IMR-90 (cell line): ENCODE data around the gene MS4A10. TPM values are rescaled to one million over a fixed set of nuclear protein-coding genes. Genes with fewer than 3 reads are reported as not detected.

ENCODE experiments used
- ATAC-seq: fragments of 200-7000 bp; cut with Tn5 transposase; 2 replicates; pipeline ENCODE4 v1.9.1; 2020; ENCODE audit warnings: low read depth, mild to moderate bottlenecking, moderate library complexity
- BruUV-seq: library from RNA; stranded (reverse); fragments of 400-500 nt; replicated peaks from 2 replicates; lab custom pipeline; 2021; lab: Mats Ljungman, UMichigan
- CTCF ChIA-PET: fragments of 300-600 bp; formaldehyde crosslinking; extraction: SDS; loops from one replicate; lab custom pipeline; 2021; ENCODE audit warnings: antibody characterized with exemption; lab: Yijun Ruan, JAX
- POLR2A ChIA-PET: fragments of 300-600 bp; sonication (Branson Sonifier 250); formaldehyde crosslinking; loops from one replicate; lab custom pipeline; 2022; ENCODE audit warnings: antibody characterized with exemption; ENCODE audit not compliant: unreplicated experiment; lab: Charles Lee
- DNase-seq: peaks from one replicate; pipeline ENCODE4 v3.0.0; 2013
- H2AFZ ChIP-seq: replicated peaks from 2 replicates; pipeline ENCODE3; 2013; ENCODE audit warnings: low read length, mild to moderate bottlenecking; ENCODE audit not compliant: poor library complexity
- H2AK5ac ChIP-seq: 2 replicates; pipeline ENCODE4 v1.6.1; 2013; ENCODE audit warnings: low read depth, low read length, inconsistent platforms
- H2AK9ac ChIP-seq: replicated peaks from 2 replicates; pipeline ENCODE3; 2013; ENCODE audit warnings: mild to moderate bottlenecking, low read depth, low read length, moderate library complexity; ENCODE audit not compliant: poor library complexity
- H2BK120ac ChIP-seq: 2 replicates; pipeline ENCODE4 v1.6.1; 2013; ENCODE audit warnings: low read depth, low read length, inconsistent platforms
- H2BK15ac ChIP-seq: 3 replicates; pipeline ENCODE4 v1.6.1; 2013; ENCODE audit warnings: low read depth, low read length, inconsistent platforms
- H2BK20ac ChIP-seq: 2 replicates; pipeline ENCODE4 v1.6.1; 2013; ENCODE audit warnings: low read depth, mild to moderate bottlenecking, inconsistent platforms, low read length, moderate library complexity
- H2BK5ac ChIP-seq: 2 replicates; pipeline ENCODE4 v1.6.1; 2013; ENCODE audit warnings: mild to moderate bottlenecking, low read depth, low read length, inconsistent platforms; ENCODE audit not compliant: poor library complexity, severe bottlenecking
- H3K14ac ChIP-seq: replicated peaks from 2 replicates; pipeline ENCODE4 v1.6.1; 2013; ENCODE audit warnings: low read depth, low read length, inconsistent platforms
- H3K18ac ChIP-seq: 2 replicates; pipeline ENCODE4 v1.6.1; 2013; ENCODE audit warnings: low read depth, low read length, control low read depth
- H3K23ac ChIP-seq: 2 replicates; pipeline ENCODE4 v1.6.1; 2013; ENCODE audit warnings: low read depth, low read length, inconsistent platforms
- H3K27ac ChIP-seq: 2 replicates; pipeline ENCODE4 v1.5.1; 2013; ENCODE audit warnings: mild to moderate bottlenecking, control low read depth, low read length; ENCODE audit not compliant: insufficient read depth
- H3K27me3 ChIP-seq: 2 replicates; pipeline ENCODE4 v1.6.1; 2013; ENCODE audit warnings: low read length; ENCODE audit not compliant: control insufficient read depth, insufficient read depth
- H3K36me3 ChIP-seq: 2 replicates; pipeline ENCODE4 v1.6.1; 2013; ENCODE audit warnings: low read length, mixed read lengths; ENCODE audit not compliant: control insufficient read depth, insufficient read depth
- H3K4ac ChIP-seq: 2 replicates; pipeline ENCODE4 v1.6.1; 2013; ENCODE audit warnings: low read depth, low read length, inconsistent platforms
- H3K4me1 ChIP-seq: 2 replicates; pipeline ENCODE4 v1.6.1; 2013; ENCODE audit warnings: low read length, mixed read lengths; ENCODE audit not compliant: control insufficient read depth, insufficient read depth
- H3K4me2 ChIP-seq: 2 replicates; pipeline ENCODE4 v1.6.1; 2013; ENCODE audit warnings: low read depth, mild to moderate bottlenecking, control low read depth, low read length, moderate library complexity
- H3K4me3 ChIP-seq: 2 replicates; pipeline ENCODE4 v1.5.1; 2013; ENCODE audit warnings: low read depth, mild to moderate bottlenecking, control low read depth, low read length, moderate library complexity; ENCODE audit not compliant: insufficient read depth
- H3K56ac ChIP-seq: 2 replicates; pipeline ENCODE4 v1.6.1; 2013; ENCODE audit warnings: low read length, inconsistent platforms; ENCODE audit not compliant: insufficient read depth; ENCODE audit errors: extremely low read depth
- H3K79me1 ChIP-seq, 2 experiments: 2 replicates each; pipeline ENCODE4 v1.6.1; 2013; ENCODE audit warnings: low read length in 2 of 2, inconsistent platforms in 1 of 2, low read depth in 1 of 2
- H3K9ac ChIP-seq: 2 replicates; pipeline ENCODE4 v1.6.1; 2013; ENCODE audit warnings: low read depth, low read length, control low read depth
- H3K9me1 ChIP-seq: 2 replicates; pipeline ENCODE4 v1.6.1; 2013; ENCODE audit warnings: low read length, inconsistent platforms; ENCODE audit not compliant: insufficient read depth
- H3K9me3 ChIP-seq: 2 replicates; pipeline ENCODE4 v1.6.1; 2013; ENCODE audit warnings: low read length; ENCODE audit not compliant: control insufficient read depth, insufficient read depth
- H4K20me1 ChIP-seq: 2 replicates; pipeline ENCODE4 v1.6.1; 2013; ENCODE audit warnings: low read length, inconsistent platforms; ENCODE audit not compliant: insufficient read depth
- H4K5ac ChIP-seq: 2 replicates; pipeline ENCODE4 v1.6.1; 2013; ENCODE audit warnings: mild to moderate bottlenecking, low read depth, low read length, control low read depth
- H4K8ac ChIP-seq, 2 experiments: 2 replicates each; pipeline ENCODE4 v1.6.1; 2013; ENCODE audit warnings: low read depth in 2 of 2, low read length in 2 of 2, control low read depth in 1 of 2, inconsistent platforms in 1 of 2
- H4K91ac ChIP-seq: 2 replicates; pipeline ENCODE4 v1.6.1; 2013; ENCODE audit warnings: low read depth, low read length, inconsistent platforms; ENCODE audit not compliant: insufficient read depth
- NFE2L2 ChIP-seq: fragments of 150-350 bp; IDR thresholded peaks from 2 replicates; pipeline ENCODE4 v1.6.1; 2016; ENCODE audit warnings: low read depth, mild to moderate bottlenecking, low read length
- POLR2A ChIP-seq: IDR thresholded peaks from 2 replicates; pipeline ENCODE4 v1.6.1; 2012; ENCODE audit warnings: mild to moderate bottlenecking, low read depth, low read length
- RAD21 ChIP-seq: IDR thresholded peaks from 2 replicates; pipeline ENCODE4 v1.6.1; 2012; ENCODE audit warnings: low read length, improper control_type of control experiment
- whole genome bisulfite sequencing, 2 experiments: methylation state at CpG; one replicate each; pipeline versions ENCODE4 v1.1.5 to v1.1.7; 2013; ENCODE audit warnings: missing lambda C conversion rate in 2 of 2; ENCODE audit not compliant: insufficient read length in 1 of 2; ENCODE audit errors: extremely low coverage in 2 of 2; 5-methylcytosine and 5-hydroxymethylcytosine counted together
- dilution Hi-C: fragments of 300-500 bp; cut with HindIII; formaldehyde crosslinking; loops from one replicate; pipeline ENCODE4 v1.14.3; 2018; ENCODE audit warnings: low sequenced_read_pairs; ENCODE audit not compliant: unreplicated experiment
- in situ Hi-C: fragments of 300-500 bp; cut with MboI; formaldehyde crosslinking; loops from 3 replicates; pipeline ENCODE4 v1.14.3; 2019; ENCODE audit warnings: low sequenced_read_pairs, inconsistent platforms, mixed read lengths
- intact Hi-C: fragments of 100-400 bp; cut with micrococcal nuclease; formaldehyde crosslinking; loops from 2 replicates; pipeline ENCODE4 v1.10.0; 2022
- polyA plus RNA-seq, 3 experiments: library from polyadenylated mRNA; depleted of rRNA; stranded (reverse); fragments of >200 nt; gene quantifications; 2 replicates each; pipeline ENCODE4 v1.2.3, GENCODE V29; 2012; ENCODE audit warnings: low replicate concordance in 1 of 3
- total RNA-seq: library from RNA; depleted of rRNA; stranded (reverse); fragments of >200 nt; gene quantifications from 2 replicates; pipeline ENCODE4 v1.2.3, GENCODE V29; 2012

The MS4A10 gene
- total and polyA plus RNA-seq, 2 of the 4 experiments (the other 2 are of a cell fraction) = not detected

GRCh38 chr11:60809691-60810090 is 24.6 kb downstream of the MS4A10 start:
- H3K4ac ChIP-seq = no peak overlapping the region
- H4K8ac ChIP-seq = no peak overlapping the region
- no peak overlapping the region for H3K9ac ChIP-seq
- H2AFZ ChIP-seq = no peak overlapping the region
- WGBS, 2 experiments = 67% methylated on average over 1 of the region's 11 CpGs; no CpG with 5 or more reads in 1 of the 2 experiments
- ChIA-PET CTCF (no interaction called here), POLR2A (no interaction called here)
- no peaks in the 10 kb centered on the region for H3K9me3 ChIP-seq
- no TSS peak for BruUV-seq
- no peak overlapping the region for H3K27ac ChIP-seq
- in situ Hi-C loops = no loop called here
- no peak overlapping the region for H2BK120ac ChIP-seq
- no peak overlapping the region for H2BK15ac ChIP-seq
- no peak overlapping the region for H3K4me2 ChIP-seq
- intact Hi-C loops = no loop called here
- no peaks in the 10 kb centered on the region for H3K36me3 ChIP-seq
- no peaks in the 10 kb centered on the region for H3K9me1 ChIP-seq
- H3K14ac ChIP-seq = no peak overlapping the region
- H4K20me1 ChIP-seq = no peaks in the 10 kb centered on the region
- dilution Hi-C loops = no loop called here
- no peak overlapping the region for H2AK5ac ChIP-seq
- no peaks in the 10 kb centered on the region for H3K79me1 ChIP-seq
- H2BK5ac ChIP-seq = no peak overlapping the region
- no peak overlapping the region for H3K18ac ChIP-seq
- H3K56ac ChIP-seq = no peak overlapping the region
- H3K23ac ChIP-seq = no peak overlapping the region
- TF ChIP-seq NFE2L2 (no peak), RAD21 (no peak), POLR2A (no peak)
- DNase-seq (no peak), ATAC-seq (no peak)
- H2AK9ac ChIP-seq = no peak overlapping the region
- H4K5ac ChIP-seq = no peak overlapping the region
- peaks cover 16% of the 10 kb centered on the region for H3K27me3 ChIP-seq
- H4K91ac ChIP-seq = no peak overlapping the region
- no peak overlapping the region for H3K4me3 ChIP-seq
- no peak overlapping the region for H2BK20ac ChIP-seq
- H3K4me1 ChIP-seq = no peaks in the 10 kb centered on the region
